Activated CD4-positive, alpha-beta T cell treated with anti-CD3 and anti-CD28 coated beads, Interleukin-2, amount 50 U/mL, for 24 hours (primary cell): ENCODE data around the gene CSK.

Experiments
- DNase-seq, 2 donors: peaks; one replicate each; pipeline ENCODE4 v3.0.0-alpha.2; 2020; ENCODE audit warnings: low read depth in 1 of 2, low spot score in 1 of 2

Gene CSK

GRCh38 chr15:74824976-74825375 is 43.1 kb downstream of the CSK start:
- DNase-seq, result no peak

- DNase-seq, result no peak
Observed at GRCh38 chr15:74825866-74826265, 44.0 kb downstream of the CSK start.

GRCh38 chr15:74826364-74826819 is 44.5 kb downstream of the CSK start, which contains the start of gene CPLX3:
TSS of gene CPLX3 (plus strand) at chr15:74826627. CDS start at chr15:74826704, 77 bp downstream.
- DNase-seq, result no peak

GRCh38 chr15:74826921-74827320 is 45.0 kb downstream of the CSK start:
- DNase-seq, result no peak

GRCh38 chr15:74827614-74828013 is 45.7 kb downstream of the CSK start:
- no peak for DNase-seq

- no peak for DNase-seq
Observed at GRCh38 chr15:74828835-74829234, 47.0 kb downstream of the CSK start.

- no peak for DNase-seq
Observed at GRCh38 chr15:74829486-74829885, 47.6 kb downstream of the CSK start.

GRCh38 chr15:74829991-74830390 is 48.1 kb downstream of the CSK start:
- no peak for DNase-seq

GRCh38 chr15:74830868-74831267 is 49.0 kb downstream of the CSK start:
- DNase-seq, result no peak

GRCh38 chr15:74831813-74832495 is 50.1 kb downstream of the CSK start:
- no peak for DNase-seq

- no peak for DNase-seq
Observed at GRCh38 chr15:74832826-74833225, 50.9 kb downstream of the CSK start.

GRCh38 chr15:74833376-74834107 is 51.7 kb downstream of the CSK start:
- no peak for DNase-seq

- peak in 1 of 2 donors; percentile 29 for DNase-seq
Observed at GRCh38 chr15:74835312-74835823, 53.5 kb downstream of the CSK start.

- no peak for DNase-seq
Observed at GRCh38 chr15:74836846-74837245, 55.0 kb downstream of the CSK start.

GRCh38 chr15:74837482-74838136 is 55.7 kb downstream of the CSK start:
- no peak for DNase-seq

GRCh38 chr15:74838137-74838516 is 56.2 kb downstream of the CSK start:
- no peak for DNase-seq

- no peak for DNase-seq
Observed at GRCh38 chr15:74838746-74839525, 57.1 kb downstream of the CSK start.

- no peak for DNase-seq
Observed at GRCh38 chr15:74839526-74840395, 57.9 kb downstream of the CSK start.

- no peak for DNase-seq
Observed at GRCh38 chr15:74840851-74841775, 59.2 kb downstream of the CSK start.
